Heart left ventricle (tissue), 13 donors: ENCODE data around the gene SPI1.

Source experiments
- CTCF ChIP-seq, 12 donors: fragments of 200-600 bp; sonication (generic) in 4 of 12; IDR thresholded peaks; one replicate each; pipeline versions ENCODE4 v1.5.0 to v1.8.0; 2018 to 2022; ENCODE audit warnings: antibody characterized with exemption in 12 of 12, mild to moderate bottlenecking in 5 of 12
- POLR2A ChIP-seq, 2 donors: fragments of 450-650 bp; IDR thresholded peaks; one replicate each; pipeline ENCODE4 v1.6.1; 2017; ENCODE audit warnings: antibody characterized with exemption in 2 of 2, mild to moderate bottlenecking in 2 of 2, moderate library complexity in 2 of 2
- donor health status: ischemic (EF 13 %, LVEDD 7.1; RV severe dilation, severe dysfunction).
- donor health status: DM: no; HTN: yes; CAD: no.
- donor health status: DM: no; HTN: no; CAD: no.
- donor health status: ischemic (EF 25% LVEDD 6.9; RV normal size, moderate dysfunction).
- donor health status: ischemic (EF 25% LVEDD 5.7; RV mildly dilated, moderate dysfunction).
- donor health status: ischemic (EF 35%, LVEDD 5.7; RV mildly dilated, moderate dysfunction).
- donor health status: nonischemic (EF 11% LVEDD 7.7; RV severe dilation, severe dysfunction).
- donor health status: DM: yes; HTN: yes; CAD: no.
- donor health status: PGD.
- donor health status: ischemic (EF 29% LVEDD 5.4; RV normal size, mild dysfunction).
- donor health status: nonischemic (EF 23%, LVEDD 6.1; RV moderate dilation, normal function).

- no peak for TF ChIP-seq POLR2A (IDR thresholded peaks at IDR 0.05)
- no peak for TF ChIP-seq CTCF (IDR thresholded peaks at IDR 0.05)
Observed at GRCh38 chr11:47331454-47332302, 46.7 kb downstream of the SPI1 start.
